ENCODE results near the gene HOXA2. TPM values are rescaled to one million over a fixed set of nuclear protein-coding genes. Genes with fewer than 3 reads are reported as not detected.

The HOXA2 gene
- total RNA-seq, 1 experiment from 2014 or later: not detected

DNA sequence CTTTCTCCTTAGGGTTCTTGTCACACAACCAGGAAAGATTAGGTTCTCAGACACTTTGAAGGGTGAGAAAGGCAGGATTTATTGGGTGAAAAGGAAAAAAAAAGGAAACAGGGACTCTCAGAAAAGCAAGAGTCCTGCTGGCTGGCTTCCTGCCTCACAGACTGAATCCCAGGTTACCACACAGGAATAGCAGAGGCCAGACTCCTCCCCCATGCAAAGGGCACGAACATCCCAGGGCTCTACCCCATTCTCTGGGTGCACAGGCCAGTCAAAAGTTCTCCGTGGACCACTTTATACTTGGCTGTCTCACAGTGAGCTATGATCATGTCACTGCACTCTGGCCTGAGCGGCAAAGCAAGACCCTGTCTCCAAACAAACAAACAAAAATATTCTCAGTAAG, 49.3 kb downstream of the HOXA2 start:
- in situ Hi-C loops (cut with HindIII; ENCODE audit: low sequenced_read_pairs): no loop called here
- no peak for DNase-seq (ENCODE audit: low spot score)

DNA sequence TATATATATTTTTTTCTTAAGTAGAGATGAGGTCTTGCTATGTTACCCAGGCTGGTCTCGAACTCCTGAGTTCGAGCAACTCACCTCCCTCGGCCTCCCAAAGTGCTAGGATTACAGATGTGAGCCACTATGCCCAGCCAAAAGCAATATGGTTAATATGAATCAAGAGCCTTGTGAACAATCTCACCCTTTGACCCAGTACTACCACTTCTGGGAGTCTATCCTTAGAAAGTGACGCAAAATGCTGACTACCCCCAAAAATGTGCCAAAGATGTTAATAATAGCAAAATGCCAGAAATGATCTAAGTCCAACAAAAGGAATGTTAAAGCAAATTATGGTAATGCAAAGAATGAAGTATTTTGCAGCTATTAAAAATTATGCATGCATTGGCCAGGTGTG, 51.0 kb downstream of the HOXA2 start:
- DNase-seq (ENCODE audit: low spot score): no peak
- in situ Hi-C loops (cut with HindIII; ENCODE audit: low sequenced_read_pairs): no loop called here

Other genes with a start within 250 kb of the HOXA2 start
- 3.0 and 16.2 TPM in 2 replicates for gene SKAP2, start 238.1 kb downstream of the HOXA2 start, total RNA-seq (2014; rRNA removed; shearing (Covaris generic))
- 11.8 and 15.5 TPM in 2 replicates for gene HOXA1, start 6.7 kb downstream of the HOXA2 start, total RNA-seq (2014; rRNA removed; shearing (Covaris generic))
- gene HOXA4, start 28.1 kb upstream of the HOXA2 start, total RNA-seq (2014; rRNA removed; shearing (Covaris generic)): not detected in 2 replicates
- gene HOXA5, start 41.0 kb upstream of the HOXA2 start, total RNA-seq (2014; rRNA removed; shearing (Covaris generic)): 0.81 and 1.6 TPM in 2 replicates
- 5.1 TPM in 1 of 2 replicates, not detected in the other for gene HOXA6, start 45.1 kb upstream of the HOXA2 start, total RNA-seq (2014; rRNA removed; shearing (Covaris generic))
- 2.2 TPM in 1 of 2 replicates, not detected in the other for gene HOXA3, start 49.9 kb upstream of the HOXA2 start, total RNA-seq (2014; rRNA removed; shearing (Covaris generic))
- 4.4 and 7.1 TPM in 2 replicates for gene HOXA7, start 54.0 kb upstream of the HOXA2 start, total RNA-seq (2014; rRNA removed; shearing (Covaris generic))
- 66.5 and 71.2 TPM in 2 replicates for gene HOXA9, start 62.9 kb upstream of the HOXA2 start, total RNA-seq (2014; rRNA removed; shearing (Covaris generic))
- 10.3 and 23.0 TPM in 2 replicates for gene HOXA10, start 71.6 kb upstream of the HOXA2 start, total RNA-seq (2014; rRNA removed; shearing (Covaris generic))
- 9.3 and 11.6 TPM in 2 replicates for gene HOXA11, start 82.5 kb upstream of the HOXA2 start, total RNA-seq (2014; rRNA removed; shearing (Covaris generic))
- 0.37 TPM in 1 of 2 replicates, not detected in the other for gene HOXA13, start 97.4 kb upstream of the HOXA2 start, total RNA-seq (2014; rRNA removed; shearing (Covaris generic))
- not detected in 2 replicates for gene EVX1, start 140.1 kb upstream of the HOXA2 start, total RNA-seq (2014; rRNA removed; shearing (Covaris generic))